ENCODE results near the gene FEZ2.

The FEZ2 gene

GRCh38 chr2:36587556-36587955 is 10.4 kb downstream of the FEZ2 start:
- no peak for DNase-seq (ENCODE audit: low read depth in 4 of 4, low spot score in 1 of 4)

GRCh38 chr2:36587101-36587500 is 10.9 kb downstream of the FEZ2 start:
- DNase-seq (ENCODE audit: low read depth in 4 of 4, low spot score in 1 of 4): no peak

- no peak for DNase-seq (ENCODE audit: low read depth in 4 of 4, low spot score in 1 of 4)
These were observed 11.3 kb downstream of the FEZ2 start for GRCh38 chr2:36586672-36587071.

GRCh38 chr2:36584148-36584794 is 13.7 kb downstream of the FEZ2 start:
- DNase-seq (ENCODE audit: low read depth in 4 of 4, low spot score in 1 of 4): no peak

- no peak for DNase-seq (ENCODE audit: low read depth in 4 of 4, low spot score in 1 of 4)
These were observed 15.0 kb downstream of the FEZ2 start for GRCh38 chr2:36582951-36583350.

GRCh38 chr2:36582538-36582937 is 15.4 kb downstream of the FEZ2 start:
- no peak for DNase-seq (ENCODE audit: low read depth in 4 of 4, low spot score in 1 of 4)

- DNase-seq (ENCODE audit: low read depth in 4 of 4, low spot score in 1 of 4): no peak
These were observed 18.7 kb downstream of the FEZ2 start for GRCh38 chr2:36579297-36579664.

- no peak for DNase-seq (ENCODE audit: low read depth in 4 of 4, low spot score in 1 of 4)
These were observed 19.3 kb downstream of the FEZ2 start for GRCh38 chr2:36578343-36579296.

GRCh38 chr2:36577884-36578283 is 20.1 kb downstream of the FEZ2 start:
- no peak for DNase-seq (ENCODE audit: low read depth in 4 of 4, low spot score in 1 of 4)

- no peak for DNase-seq (ENCODE audit: low read depth in 4 of 4, low spot score in 1 of 4)
These were observed 23.4 kb downstream of the FEZ2 start for GRCh38 chr2:36574560-36574959.

- no peak for DNase-seq (ENCODE audit: low read depth in 4 of 4, low spot score in 1 of 4)
These were observed 24.8 kb downstream of the FEZ2 start for GRCh38 chr2:36573165-36573564.

- DNase-seq (ENCODE audit: low read depth in 4 of 4, low spot score in 1 of 4): no peak
These were observed 25.3 kb downstream of the FEZ2 start for GRCh38 chr2:36572719-36573059.

GRCh38 chr2:36572054-36572718 is 25.8 kb downstream of the FEZ2 start:
- no peak for DNase-seq (ENCODE audit: low read depth in 4 of 4, low spot score in 1 of 4)

- no peak for DNase-seq (ENCODE audit: low read depth in 4 of 4, low spot score in 1 of 4)
These were observed 27.6 kb downstream of the FEZ2 start for GRCh38 chr2:36570416-36570815.

GRCh38 chr2:36569267-36569856 is 28.6 kb downstream of the FEZ2 start:
- no peak for DNase-seq (ENCODE audit: low read depth in 4 of 4, low spot score in 1 of 4)

- DNase-seq (ENCODE audit: low read depth in 4 of 4, low spot score in 1 of 4): no peak
These were observed 29.3 kb downstream of the FEZ2 start for GRCh38 chr2:36568516-36569246.

- no peak for DNase-seq (ENCODE audit: low read depth in 4 of 4, low spot score in 1 of 4)
These were observed 30.1 kb downstream of the FEZ2 start for GRCh38 chr2:36567711-36568408.

GRCh38 chr2:36566887-36567286 is 31.1 kb downstream of the FEZ2 start:
- DNase-seq (ENCODE audit: low read depth in 4 of 4, low spot score in 1 of 4): no peak

- no peak for DNase-seq (ENCODE audit: low read depth in 4 of 4, low spot score in 1 of 4)
These were observed 32.3 kb downstream of the FEZ2 start for GRCh38 chr2:36565712-36566111.

- no peak for DNase-seq (ENCODE audit: low read depth in 4 of 4, low spot score in 1 of 4)
These were observed 33.5 kb downstream of the FEZ2 start for GRCh38 chr2:36564377-36564930.

All from stimulated activated CD4-positive, alpha-beta T cell treated with anti-CD3 and anti-CD28 coated beads, Interleukin-1b, Interleukin-23, amount 100 ng/mL, for 24 hours (primary cell).